C4-2B (cell line): Measurements from ENCODE around the gene CYSTM1.

ENCODE experiments used
- ZFX ChIP-seq: fragments of 450-650 bp; IDR thresholded peaks from 2 replicates; pipeline ENCODE4 v1.6.1; 2017
- TF ChIP-seq, protein P1 (sequence below): fragments of 450-650 bp; conservative IDR thresholded peaks from 2 replicates; pipeline ENCODE4 v1.5.1; 2017; ENCODE audit warnings: mild to moderate bottlenecking

DNA sequence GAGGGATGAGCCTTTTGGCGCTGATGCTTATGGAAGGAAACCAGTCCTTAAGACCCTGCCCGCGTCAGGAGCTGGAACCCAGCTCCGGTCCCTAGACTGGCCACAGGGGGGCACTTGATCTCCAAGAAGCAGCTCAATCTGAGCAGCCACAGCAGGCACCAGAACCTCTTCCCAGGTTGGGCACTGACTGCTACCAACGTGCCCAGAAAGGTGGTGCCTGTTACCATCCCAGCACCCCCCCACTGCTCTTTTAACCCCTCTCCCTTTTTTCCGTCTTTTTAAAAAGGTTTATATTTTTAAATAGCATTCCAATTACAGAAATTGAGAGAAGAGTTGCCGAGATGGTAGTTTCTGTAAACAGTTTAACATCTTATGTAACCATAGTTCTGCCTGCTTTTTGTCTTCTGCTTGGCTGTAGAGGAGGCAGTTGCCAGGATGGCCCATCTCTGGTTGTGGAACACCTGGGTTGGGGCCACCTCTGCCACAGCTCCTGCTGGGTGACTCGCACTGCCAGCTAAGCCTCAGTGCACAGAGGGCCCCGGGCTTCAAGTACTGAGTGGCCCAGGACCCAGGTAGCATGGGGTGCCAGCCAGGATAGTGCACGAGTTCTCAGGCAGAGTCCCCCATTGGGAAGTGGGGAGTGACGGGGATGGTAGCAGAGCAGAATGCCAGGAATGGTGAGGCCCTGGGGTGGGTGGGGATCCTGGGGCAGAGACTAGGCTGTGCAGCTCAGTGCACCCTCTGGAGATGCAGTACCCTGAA lies 65.1 kb downstream of the CYSTM1 start:
- TF ChIP-seq, protein P1, sequence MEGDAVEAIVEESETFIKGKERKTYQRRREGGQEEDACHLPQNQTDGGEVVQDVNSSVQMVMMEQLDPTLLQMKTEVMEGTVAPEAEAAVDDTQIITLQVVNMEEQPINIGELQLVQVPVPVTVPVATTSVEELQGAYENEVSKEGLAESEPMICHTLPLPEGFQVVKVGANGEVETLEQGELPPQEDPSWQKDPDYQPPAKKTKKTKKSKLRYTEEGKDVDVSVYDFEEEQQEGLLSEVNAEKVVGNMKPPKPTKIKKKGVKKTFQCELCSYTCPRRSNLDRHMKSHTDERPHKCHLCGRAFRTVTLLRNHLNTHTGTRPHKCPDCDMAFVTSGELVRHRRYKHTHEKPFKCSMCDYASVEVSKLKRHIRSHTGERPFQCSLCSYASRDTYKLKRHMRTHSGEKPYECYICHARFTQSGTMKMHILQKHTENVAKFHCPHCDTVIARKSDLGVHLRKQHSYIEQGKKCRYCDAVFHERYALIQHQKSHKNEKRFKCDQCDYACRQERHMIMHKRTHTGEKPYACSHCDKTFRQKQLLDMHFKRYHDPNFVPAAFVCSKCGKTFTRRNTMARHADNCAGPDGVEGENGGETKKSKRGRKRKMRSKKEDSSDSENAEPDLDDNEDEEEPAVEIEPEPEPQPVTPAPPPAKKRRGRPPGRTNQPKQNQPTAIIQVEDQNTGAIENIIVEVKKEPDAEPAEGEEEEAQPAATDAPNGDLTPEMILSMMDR = peak; percentile 87
- TF ChIP-seq ZFX = no peak
